WTC11 (cell line): Measurements from ENCODE around the gene TFAP2E. TPM values are rescaled to one million over a fixed set of nuclear protein-coding genes. Genes with fewer than 3 reads are reported as not detected.

ENCODE experiments used
- ATAC-seq: fragments of 200-7000 bp; cut with Tn5 transposase; 2 replicates; pipeline ENCODE4 v1.10.0; 2021; ENCODE audit warnings: mild to moderate bottlenecking, moderate library complexity
- CTCF ChIA-PET: fragments of 300-600 bp; sonication (Branson Sonifier 250); formaldehyde crosslinking; loops from one replicate; lab custom pipeline; 2021; ENCODE audit warnings: antibody characterized with exemption; lab: Charles Lee
- POLR2A ChIA-PET: fragments of 350-600 bp; sonication (Branson Sonifier 250); formaldehyde crosslinking; loops from one replicate; lab custom pipeline; 2021; ENCODE audit warnings: antibody characterized with exemption; lab: Charles Lee
- DNase-seq: peaks from one replicate; pipeline ENCODE4 v3.0.0; 2021; ENCODE audit warnings: low spot score
- H3K27ac Mint-ChIP-seq: 2 replicates; pipeline ENCODE4 v1.8.0; 2021; ENCODE audit warnings: mixed read lengths
- H3K27me3 Mint-ChIP-seq: 2 replicates; pipeline ENCODE4 v1.8.0; 2021; ENCODE audit warnings: low read depth, mild to moderate bottlenecking, moderate library complexity, mixed read lengths
- H3K36me3 Mint-ChIP-seq: 2 replicates; pipeline ENCODE4 v1.8.0; 2021; ENCODE audit warnings: mixed read lengths
- H3K4me1 Mint-ChIP-seq: 2 replicates; pipeline ENCODE4 v1.8.0; 2022; ENCODE audit warnings: mixed read lengths
- H3K4me3 Mint-ChIP-seq: 2 replicates; pipeline ENCODE4 v1.8.0; 2021; ENCODE audit warnings: mild to moderate bottlenecking, moderate library complexity, mixed read lengths
- H3K9me3 Mint-ChIP-seq: 2 replicates; pipeline ENCODE4 v1.8.0; 2021; ENCODE audit warnings: mixed read lengths
- ATF3 ChIP-seq: sonication (generic); formaldehyde crosslinking; conservative IDR thresholded peaks from 2 replicates; pipeline ENCODE4 v1.8.1; 2022; ENCODE audit warnings: mild to moderate bottlenecking, missing genetic modification reagents
- ATF6 ChIP-seq: sonication (generic); formaldehyde crosslinking; IDR thresholded peaks from 2 replicates; pipeline ENCODE4 v1.8.1; 2023; ENCODE audit warnings: mild to moderate bottlenecking, missing genetic modification reagents
- ETV6 ChIP-seq: sonication (generic); formaldehyde crosslinking; IDR thresholded peaks from 2 replicates; pipeline ENCODE4 v1.8.1; 2022; ENCODE audit warnings: mild to moderate bottlenecking, missing genetic modification reagents
- GABPB1 ChIP-seq: sonication (generic); formaldehyde crosslinking; IDR thresholded peaks from 2 replicates; pipeline ENCODE4 v1.8.1; 2023; ENCODE audit warnings: mild to moderate bottlenecking, missing genetic modification reagents
- IRF1 ChIP-seq: sonication (generic); formaldehyde crosslinking; IDR thresholded peaks from 2 replicates; pipeline ENCODE4 v1.8.0; 2023; ENCODE audit warnings: missing genetic modification reagents
- JAZF1 ChIP-seq: fragments of 250-450 bp; sonication (Bioruptor Pico); IDR thresholded peaks from 2 replicates; pipeline ENCODE4 v1.9.0; 2021; ENCODE audit warnings: moderate library complexity, mild to moderate bottlenecking, inconsistent platforms
- JUN ChIP-seq: sonication (generic); formaldehyde crosslinking; IDR thresholded peaks from 2 replicates; pipeline ENCODE4 v1.8.0; 2023; ENCODE audit warnings: mild to moderate bottlenecking, missing genetic modification reagents
- RELA ChIP-seq: sonication (generic); formaldehyde crosslinking; IDR thresholded peaks from 2 replicates; pipeline ENCODE4 v1.8.1; 2022; ENCODE audit warnings: missing genetic modification reagents, mild to moderate bottlenecking, borderline replicate concordance
- RORB ChIP-seq: fragments of 250-450 bp; sonication (Bioruptor Pico); IDR thresholded peaks from 2 replicates; pipeline ENCODE4 v1.9.0; 2021; ENCODE audit warnings: mild to moderate bottlenecking
- SP1 ChIP-seq: sonication (generic); formaldehyde crosslinking; conservative IDR thresholded peaks from 2 replicates; pipeline ENCODE4 v1.8.1; 2022; ENCODE audit warnings: missing genetic modification reagents
- TP53 ChIP-seq: sonication (generic); formaldehyde crosslinking; IDR thresholded peaks from 2 replicates; pipeline ENCODE4 v1.8.1; 2023; ENCODE audit warnings: mild to moderate bottlenecking, missing genetic modification reagents
- ZBTB21 ChIP-seq: sonication (generic); formaldehyde crosslinking; IDR thresholded peaks from 2 replicates; pipeline ENCODE4 v1.8.1; 2023; ENCODE audit warnings: mild to moderate bottlenecking, missing genetic modification reagents, borderline replicate concordance
- ZBTB43 ChIP-seq: sonication (generic); formaldehyde crosslinking; IDR thresholded peaks from 2 replicates; pipeline ENCODE4 v1.8.1; 2023; ENCODE audit warnings: mild to moderate bottlenecking, missing genetic modification reagents
- ZNF232 ChIP-seq: sonication (generic); formaldehyde crosslinking; IDR thresholded peaks from 2 replicates; pipeline ENCODE4 v1.8.0; 2022; ENCODE audit warnings: mild to moderate bottlenecking, missing genetic modification reagents
- ZNF281 ChIP-seq: sonication (generic); formaldehyde crosslinking; IDR thresholded peaks from 2 replicates; pipeline ENCODE4 v1.8.0; 2023; ENCODE audit warnings: mild to moderate bottlenecking, missing genetic modification reagents
- ZNF416 ChIP-seq: fragments of 250-450 bp; sonication (Bioruptor Pico); IDR thresholded peaks from 2 replicates; pipeline ENCODE4 v1.9.0; 2021; ENCODE audit warnings: mild to moderate bottlenecking, inconsistent platforms
- ZNF671 ChIP-seq: fragments of 250-450 bp; sonication (Bioruptor Pico); IDR thresholded peaks from 2 replicates; pipeline ENCODE4 v1.8.0; 2021; ENCODE audit warnings: mild to moderate bottlenecking
- total RNA-seq: library from RNA; stranded (reverse); gene quantifications from 3 replicates; pipeline ENCODE4 v1.2.3, GENCODE V29; 2021
- TF ChIP-seq, protein P1 (sequence below): sonication (generic); formaldehyde crosslinking; IDR thresholded peaks from 2 replicates; pipeline ENCODE4 v1.8.1; 2022; ENCODE audit warnings: mild to moderate bottlenecking, missing genetic modification reagents, moderate library complexity, borderline replicate concordance
- TF ChIP-seq, protein P2 (sequence below): sonication (generic); formaldehyde crosslinking; IDR thresholded peaks from 2 replicates; pipeline ENCODE4 v1.8.0; 2022; ENCODE audit warnings: missing genetic modification reagents
- TF ChIP-seq, protein P3 (sequence below): sonication (generic); formaldehyde crosslinking; IDR thresholded peaks from 2 replicates; pipeline ENCODE4 v1.8.1; 2022; ENCODE audit warnings: mild to moderate bottlenecking, moderate library complexity, missing genetic modification reagents

TFAP2E gene
- total RNA-seq, 1 experiment from 2014 or later, result 1.7 TPM

DNA sequence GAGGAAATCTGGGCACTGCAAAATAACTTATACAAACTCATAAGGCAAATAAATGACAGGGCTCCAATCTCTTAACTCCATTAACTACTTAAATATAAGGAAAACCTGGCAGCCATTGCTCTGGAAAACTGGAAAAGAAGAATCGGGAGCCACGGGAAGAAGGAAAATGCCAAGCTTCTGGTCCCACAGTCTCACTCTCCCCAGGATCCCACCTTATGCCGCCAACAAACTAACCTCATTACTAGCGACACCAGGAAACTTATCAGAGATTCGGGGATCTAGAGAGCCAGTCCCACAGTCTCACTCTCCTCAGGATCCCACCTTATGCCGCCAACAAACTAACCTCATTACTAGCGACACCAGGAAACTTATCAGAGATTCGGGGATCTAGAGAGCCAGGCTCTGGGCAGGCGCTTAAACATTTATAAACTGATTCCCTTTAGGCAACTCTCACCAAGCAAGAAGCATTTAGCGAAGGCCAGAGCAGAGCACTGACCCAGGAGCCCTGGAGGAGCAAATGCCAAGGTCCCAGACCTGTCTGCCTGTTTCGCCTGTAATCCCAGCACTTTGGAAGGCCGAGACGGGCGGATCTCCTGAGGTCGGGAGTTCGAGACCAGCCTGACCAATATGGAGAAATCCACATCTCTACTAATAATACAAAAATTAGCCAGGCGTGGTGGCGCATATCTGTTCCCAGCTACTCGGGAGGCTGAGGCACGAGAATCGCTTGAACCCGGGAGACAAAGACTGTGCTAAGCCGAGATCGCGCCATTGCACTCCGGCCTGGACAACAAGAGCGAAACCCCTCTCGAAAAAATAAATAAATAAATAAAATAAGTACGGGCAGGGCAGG, 67.5 kb downstream of the TFAP2E start:
- no peak for TF ChIP-seq JAZF1 (CRISPR knock-in tag)
- TF ChIP-seq ZNF281, result no peak
- TF ChIP-seq TP53 (CRISPR knock-in tag), result no peak
- TF ChIP-seq JUN (CRISPR knock-in tag), result 0 out of 2 replicates have a peak, but pooled peaks have one; percentile 0
- TF ChIP-seq RELA (CRISPR knock-in tag), result no peak
- no peak for TF ChIP-seq ZNF416 (CRISPR knock-in tag)
- TF ChIP-seq, protein P1, sequence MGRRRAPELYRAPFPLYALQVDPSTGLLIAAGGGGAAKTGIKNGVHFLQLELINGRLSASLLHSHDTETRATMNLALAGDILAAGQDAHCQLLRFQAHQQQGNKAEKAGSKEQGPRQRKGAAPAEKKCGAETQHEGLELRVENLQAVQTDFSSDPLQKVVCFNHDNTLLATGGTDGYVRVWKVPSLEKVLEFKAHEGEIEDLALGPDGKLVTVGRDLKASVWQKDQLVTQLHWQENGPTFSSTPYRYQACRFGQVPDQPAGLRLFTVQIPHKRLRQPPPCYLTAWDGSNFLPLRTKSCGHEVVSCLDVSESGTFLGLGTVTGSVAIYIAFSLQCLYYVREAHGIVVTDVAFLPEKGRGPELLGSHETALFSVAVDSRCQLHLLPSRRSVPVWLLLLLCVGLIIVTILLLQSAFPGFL (CRISPR knock-in tag), result no peak
- 0 out of 2 replicates have a peak, but pooled peaks have one; percentile 16 for TF ChIP-seq ZNF232
- TF ChIP-seq ZBTB43 (CRISPR knock-in tag), result no peak
- ATAC-seq (no peak), DNase-seq (no peak)
- peaks cover 25% of the 10 kb centered on the region for H3K4me1 Mint-ChIP-seq
- H3K27me3 Mint-ChIP-seq, result peaks cover 4% of the 10 kb centered on the region
- H3K36me3 Mint-ChIP-seq, result peaks cover 10% of the 10 kb centered on the region
- H3K9me3 Mint-ChIP-seq, result no peaks in the 10 kb centered on the region
- CTCF ChIA-PET, result no interaction called here
- peak overlapping the region; percentile 96 for H3K27ac Mint-ChIP-seq
- peak overlapping the region; percentile 100 for H3K4me3 Mint-ChIP-seq
- POLR2A ChIA-PET, result interaction anchor here (0.5 to 0.6 kb wide), 2 partner anchors 39 to 620 kb away, joined by 3 to 4 read pairs; no protein-coding TSS in a partner anchor

GRCh38 chr1:35641233-35641866, 68.2 kb downstream of the TFAP2E start, which contains the start of gene PSMB2:
TSS of gene PSMB2 (minus strand) at chr1:35641526. CDS start at chr1:35641432, 94 bp downstream.
- Mint-ChIP-seq H3K4me1 (peaks cover 25% of the 10 kb centered on the region), H3K27ac (peak within 1 kb of the TSS; percentile 100), H3K27me3 (peaks cover 11% of the 10 kb centered on the region), H3K9me3 (no peaks in the 10 kb centered on the region), H3K36me3 (peaks cover 4% of the 10 kb centered on the region), H3K4me3 (peak within 1 kb of the TSS; percentile 100)
- peak; percentile 98 for DNase-seq
- CTCF ChIA-PET, result interaction anchor here (1.3 kb wide), 1 partner anchor 74 kb away, joined by 9 read pairs; no protein-coding TSS in a partner anchor
- ATAC-seq, result peak; percentile 91
- POLR2A ChIA-PET, result interaction anchor here (0.7 kb wide), 1 partner anchor 55 kb away, joined by 9 read pairs; no protein-coding TSS in a partner anchor
- TF ChIP-seq ZNF232, result no peak
- TF ChIP-seq ZNF671 (CRISPR knock-in tag), result no peak
- TF ChIP-seq, protein P2, sequence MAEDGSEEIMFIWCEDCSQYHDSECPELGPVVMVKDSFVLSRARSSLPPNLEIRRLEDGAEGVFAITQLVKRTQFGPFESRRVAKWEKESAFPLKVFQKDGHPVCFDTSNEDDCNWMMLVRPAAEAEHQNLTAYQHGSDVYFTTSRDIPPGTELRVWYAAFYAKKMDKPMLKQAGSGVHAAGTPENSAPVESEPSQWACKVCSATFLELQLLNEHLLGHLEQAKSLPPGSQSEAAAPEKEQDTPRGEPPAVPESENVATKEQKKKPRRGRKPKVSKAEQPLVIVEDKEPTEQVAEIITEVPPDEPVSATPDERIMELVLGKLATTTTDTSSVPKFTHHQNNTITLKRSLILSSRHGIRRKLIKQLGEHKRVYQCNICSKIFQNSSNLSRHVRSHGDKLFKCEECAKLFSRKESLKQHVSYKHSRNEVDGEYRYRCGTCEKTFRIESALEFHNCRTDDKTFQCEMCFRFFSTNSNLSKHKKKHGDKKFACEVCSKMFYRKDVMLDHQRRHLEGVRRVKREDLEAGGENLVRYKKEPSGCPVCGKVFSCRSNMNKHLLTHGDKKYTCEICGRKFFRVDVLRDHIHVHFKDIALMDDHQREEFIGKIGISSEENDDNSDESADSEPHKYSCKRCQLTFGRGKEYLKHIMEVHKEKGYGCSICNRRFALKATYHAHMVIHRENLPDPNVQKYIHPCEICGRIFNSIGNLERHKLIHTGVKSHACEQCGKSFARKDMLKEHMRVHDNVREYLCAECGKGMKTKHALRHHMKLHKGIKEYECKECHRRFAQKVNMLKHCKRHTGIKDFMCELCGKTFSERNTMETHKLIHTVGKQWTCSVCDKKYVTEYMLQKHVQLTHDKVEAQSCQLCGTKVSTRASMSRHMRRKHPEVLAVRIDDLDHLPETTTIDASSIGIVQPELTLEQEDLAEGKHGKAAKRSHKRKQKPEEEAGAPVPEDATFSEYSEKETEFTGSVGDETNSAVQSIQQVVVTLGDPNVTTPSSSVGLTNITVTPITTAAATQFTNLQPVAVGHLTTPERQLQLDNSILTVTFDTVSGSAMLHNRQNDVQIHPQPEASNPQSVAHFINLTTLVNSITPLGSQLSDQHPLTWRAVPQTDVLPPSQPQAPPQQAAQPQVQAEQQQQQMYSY, result no peak
- no peak for TF ChIP-seq ZBTB21 (CRISPR knock-in tag)
- TF ChIP-seq GABPB1 (CRISPR knock-in tag), result no peak
- peak; percentile 81; the same call in 1 of the 2 replicates for TF ChIP-seq IRF1 (CRISPR knock-in tag)
- TF ChIP-seq RORB, result no peak
- no peak for TF ChIP-seq ATF6 (CRISPR knock-in tag)
- TF ChIP-seq ETV6 (CRISPR knock-in tag), result peak; percentile 85
- TF ChIP-seq SP1 (CRISPR knock-in tag), result peak; percentile 91
- no peak for TF ChIP-seq ATF3 (CRISPR knock-in tag)
- TF ChIP-seq, protein P3, sequence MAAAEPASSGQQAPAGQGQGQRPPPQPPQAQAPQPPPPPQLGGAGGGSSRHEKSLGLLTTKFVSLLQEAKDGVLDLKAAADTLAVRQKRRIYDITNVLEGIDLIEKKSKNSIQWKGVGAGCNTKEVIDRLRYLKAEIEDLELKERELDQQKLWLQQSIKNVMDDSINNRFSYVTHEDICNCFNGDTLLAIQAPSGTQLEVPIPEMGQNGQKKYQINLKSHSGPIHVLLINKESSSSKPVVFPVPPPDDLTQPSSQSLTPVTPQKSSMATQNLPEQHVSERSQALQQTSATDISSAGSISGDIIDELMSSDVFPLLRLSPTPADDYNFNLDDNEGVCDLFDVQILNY (CRISPR knock-in tag), result peak; percentile 87
